ENCODE data around the gene CIB1. TPM values are rescaled to one million over a fixed set of nuclear protein-coding genes. Genes with fewer than 3 reads are reported as not detected.

Gene CIB1
- total and polyA plus RNA-seq, 2 donors from 2014 or later, result 158 to 321 TPM

DNA sequence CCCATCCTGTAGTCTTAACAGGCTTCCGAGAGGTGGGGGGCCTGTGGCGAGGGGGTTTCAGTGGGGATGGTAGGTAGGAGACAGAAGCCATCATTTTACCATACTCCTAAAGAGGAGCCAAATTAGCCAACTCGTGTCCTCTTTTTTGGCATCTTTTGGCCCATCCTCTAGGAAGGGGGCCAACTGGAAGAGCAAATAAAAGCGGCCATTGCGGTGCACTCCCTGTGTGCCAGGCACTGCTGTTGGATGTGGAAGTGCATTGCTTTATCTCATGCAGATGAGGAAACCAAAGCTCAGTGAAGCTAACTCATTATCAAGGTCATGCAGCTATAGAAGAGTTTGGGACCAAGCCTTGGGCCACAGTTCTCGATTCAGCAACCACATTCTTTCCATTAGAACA, 26.5 kb downstream of the CIB1 start:
- intact Hi-C loops (cut with DNase I), result no loop called here
- H3K4me1 ChIP-seq (ENCODE audit: control insufficient read depth in 2 of 3, insufficient read depth in 2 of 3, low read depth in 1 of 3, low read length in 3 of 3), result peaks cover 0 to 27% (median 22%) of the 10 kb centered on the region in 3 donors
- no peak overlapping the region for H3K4me3 ChIP-seq (ENCODE audit: low read length in 3 of 3)
- H3K27ac ChIP-seq (ENCODE audit: low read depth in 2 of 2, low read length in 2 of 2), result no peak overlapping the region
- TF ChIP-seq CTCF (IDR thresholded peaks at IDR 0.05; ENCODE audit: borderline replicate concordance, extremely low read depth, insufficient read depth), result no peak
- H3K36me3 ChIP-seq (ENCODE audit: control insufficient read depth in 2 of 3, insufficient read depth in 3 of 3, low read length in 3 of 3), result peaks cover 0 to 4% (median 4%) of the 10 kb centered on the region in 3 donors
- H3K9ac ChIP-seq (ENCODE audit: low read length in 3 of 3), result no peak overlapping the region
- H3K27me3 ChIP-seq (ENCODE audit: control insufficient read depth, insufficient read depth, low read length), result no peaks in the 10 kb centered on the region
- FAIRE-seq, result no peak
- DNase-seq, result no peak
- H3K9me3 ChIP-seq (ENCODE audit: control insufficient read depth in 2 of 3, insufficient read depth in 1 of 3, low read length in 3 of 3), result no peaks in the 10 kb centered on the region

DNA sequence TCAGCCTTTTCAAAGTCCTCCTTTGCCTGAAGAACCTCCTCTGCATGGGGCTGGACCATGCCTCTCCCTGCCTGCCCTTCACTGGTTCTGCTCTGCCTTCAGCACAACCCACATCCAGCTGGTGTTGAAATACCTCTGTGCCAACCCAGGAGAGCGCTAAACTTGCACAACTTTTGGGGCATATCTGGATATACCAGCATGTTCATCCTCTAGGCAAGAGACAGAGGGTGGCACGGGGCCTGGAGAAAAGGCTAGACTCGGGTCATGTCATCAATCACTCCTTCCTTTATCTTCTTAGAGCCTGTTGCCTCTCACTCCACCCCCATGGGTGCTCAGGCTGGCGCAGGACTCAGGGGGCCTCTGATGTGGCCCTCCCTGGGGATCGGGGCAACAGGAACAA, 27.9 kb downstream of the CIB1 start:
- Histone ChIP-seq H3K27ac (ENCODE audit: low read depth in 2 of 2, low read length in 2 of 2) (no peak overlapping the region), H3K4me3 (ENCODE audit: low read length in 3 of 3) (no peak overlapping the region), H3K9ac (ENCODE audit: low read length in 3 of 3) (no peak overlapping the region), H3K27me3 (ENCODE audit: control insufficient read depth, insufficient read depth, low read length) (no peaks in the 10 kb centered on the region), H3K4me1 (ENCODE audit: control insufficient read depth in 2 of 3, insufficient read depth in 2 of 3, low read depth in 1 of 3, low read length in 3 of 3) (peaks cover 0 to 15% (median 13%) of the 10 kb centered on the region in 3 donors), H3K36me3 (ENCODE audit: control insufficient read depth in 2 of 3, insufficient read depth in 3 of 3, low read length in 3 of 3) (peaks cover 0 to 4% (median 4%) of the 10 kb centered on the region in 3 donors), H3K9me3 (ENCODE audit: control insufficient read depth in 2 of 3, insufficient read depth in 1 of 3, low read length in 3 of 3) (no peaks in the 10 kb centered on the region)
- TF ChIP-seq CTCF (IDR thresholded peaks at IDR 0.05; ENCODE audit: borderline replicate concordance, extremely low read depth, insufficient read depth), result no peak
- FAIRE-seq (no peak), DNase-seq (peak in 1 of 5 donors; percentile 60)
- intact Hi-C loops (cut with DNase I), result no loop called here

DNA sequence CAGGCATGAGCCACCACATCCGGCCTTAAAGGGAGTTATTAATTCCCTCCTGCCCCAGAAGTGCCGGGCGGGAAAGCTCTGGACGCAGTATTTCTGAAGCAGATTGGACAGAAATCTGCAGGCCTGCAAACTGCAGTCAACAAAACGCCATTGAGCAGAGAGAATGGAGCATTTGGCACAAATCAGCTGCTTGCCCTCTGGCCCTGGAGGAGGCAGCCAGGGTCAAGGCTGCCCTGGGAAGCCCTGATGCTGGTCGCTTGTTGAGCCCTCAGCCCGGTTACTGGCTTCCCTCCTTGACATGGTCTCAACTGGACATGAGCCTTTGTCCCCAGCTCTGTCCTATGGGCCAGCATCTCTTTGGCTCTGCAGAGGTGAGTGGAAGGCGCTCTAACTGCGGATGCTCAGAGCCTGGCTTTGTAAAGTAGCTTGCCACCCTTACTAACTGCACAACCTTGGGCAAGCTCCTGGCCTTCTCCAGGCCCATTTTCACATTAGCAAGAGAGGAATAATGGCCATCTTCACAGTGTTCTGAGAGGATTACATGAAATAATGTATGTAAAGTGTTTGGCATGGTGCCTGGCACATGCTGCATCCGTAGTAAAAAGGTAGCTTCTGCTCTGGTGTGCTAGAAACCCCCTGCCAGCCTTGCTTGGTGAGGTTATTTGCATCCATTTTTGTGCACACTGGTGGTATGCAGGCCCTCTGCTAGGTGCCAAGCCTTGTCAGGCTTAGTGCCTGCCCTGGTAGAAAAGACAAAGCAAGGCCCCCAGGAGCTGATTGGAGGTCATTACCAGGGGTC, 28.5 kb downstream of the CIB1 start:
- Histone ChIP-seq H3K27ac (ENCODE audit: low read depth in 2 of 2, low read length in 2 of 2) (no peak overlapping the region), H3K36me3 (ENCODE audit: control insufficient read depth in 2 of 3, insufficient read depth in 3 of 3, low read length in 3 of 3) (peaks cover 0 to 4% (median 3%) of the 10 kb centered on the region in 3 donors), H3K9ac (ENCODE audit: low read length in 3 of 3) (no peak overlapping the region), H3K4me3 (ENCODE audit: low read length in 3 of 3) (no peak overlapping the region), H3K4me1 (ENCODE audit: control insufficient read depth in 2 of 3, insufficient read depth in 2 of 3, low read depth in 1 of 3, low read length in 3 of 3) (peaks cover 0 to 15% (median 13%) of the 10 kb centered on the region in 3 donors), H3K27me3 (ENCODE audit: control insufficient read depth, insufficient read depth, low read length) (no peaks in the 10 kb centered on the region), H3K9me3 (ENCODE audit: control insufficient read depth in 2 of 3, insufficient read depth in 1 of 3, low read length in 3 of 3) (no peaks in the 10 kb centered on the region)
- TF ChIP-seq CTCF (IDR thresholded peaks at IDR 0.05; ENCODE audit: borderline replicate concordance, extremely low read depth, insufficient read depth), result no peak
- DNase-seq (peak in 1 of 5 donors; percentile 56), FAIRE-seq (no peak)
- intact Hi-C loops (cut with DNase I), result no loop called here
